NCI-H2227 (cell line): ENCODE data around the gene NIPSNAP2.
"Not testable (repeated sequence)": the region's sequence is repeated elsewhere in the genome, so short reads cannot be mapped to it uniquely, and the experiment has no call there.

Experiments used
- DNase-seq: peaks from one replicate; lab custom pipeline; 2025; ENCODE audit not compliant: unreplicated experiment; lab: John Stamatoyannopoulos, UW

Gene NIPSNAP2

GRCh38 chr7:56046721-56047445, 82.5 kb downstream of the NIPSNAP2 start:
- DNase-seq, result no peak

GRCh38 chr7:56047446-56048116, 83.2 kb downstream of the NIPSNAP2 start:
- not testable (repeated sequence) for DNase-seq

- no peak for DNase-seq
Measured at GRCh38 chr7:56048245-56048644, 83.9 kb downstream of the NIPSNAP2 start.

- peak; percentile 32 for DNase-seq
Measured at GRCh38 chr7:56048763-56049162, 84.4 kb downstream of the NIPSNAP2 start.
